GM21723 (cell line): ENCODE data around the gene DNASE2.

Experiments
- ATAC-seq: cut with Tn5 transposase; IDR thresholded peaks from one replicate; pipeline ENCODE4 v1.9.1; 2021; ENCODE audit warnings: mild to moderate bottlenecking, moderate library complexity; ENCODE audit not compliant: unreplicated experiment

Gene DNASE2

DNA sequence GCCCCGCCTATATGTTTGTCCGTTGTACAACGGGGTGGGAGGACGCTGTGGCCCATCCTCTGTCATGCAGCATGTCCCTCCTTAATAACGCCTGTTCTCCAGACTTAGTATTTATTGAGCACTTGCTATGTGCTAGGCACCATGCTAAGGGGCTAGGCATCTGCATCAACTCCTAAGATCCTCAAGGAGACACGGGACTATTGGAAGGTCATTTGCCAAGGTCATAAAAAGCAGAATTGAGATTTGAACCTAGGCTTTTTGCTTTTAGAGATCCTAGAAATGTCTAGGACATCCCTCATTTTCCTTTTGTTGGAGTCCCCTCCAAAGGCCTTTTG lies 44.8 kb downstream of the DNASE2 start:
- no peak for ATAC-seq

DNA sequence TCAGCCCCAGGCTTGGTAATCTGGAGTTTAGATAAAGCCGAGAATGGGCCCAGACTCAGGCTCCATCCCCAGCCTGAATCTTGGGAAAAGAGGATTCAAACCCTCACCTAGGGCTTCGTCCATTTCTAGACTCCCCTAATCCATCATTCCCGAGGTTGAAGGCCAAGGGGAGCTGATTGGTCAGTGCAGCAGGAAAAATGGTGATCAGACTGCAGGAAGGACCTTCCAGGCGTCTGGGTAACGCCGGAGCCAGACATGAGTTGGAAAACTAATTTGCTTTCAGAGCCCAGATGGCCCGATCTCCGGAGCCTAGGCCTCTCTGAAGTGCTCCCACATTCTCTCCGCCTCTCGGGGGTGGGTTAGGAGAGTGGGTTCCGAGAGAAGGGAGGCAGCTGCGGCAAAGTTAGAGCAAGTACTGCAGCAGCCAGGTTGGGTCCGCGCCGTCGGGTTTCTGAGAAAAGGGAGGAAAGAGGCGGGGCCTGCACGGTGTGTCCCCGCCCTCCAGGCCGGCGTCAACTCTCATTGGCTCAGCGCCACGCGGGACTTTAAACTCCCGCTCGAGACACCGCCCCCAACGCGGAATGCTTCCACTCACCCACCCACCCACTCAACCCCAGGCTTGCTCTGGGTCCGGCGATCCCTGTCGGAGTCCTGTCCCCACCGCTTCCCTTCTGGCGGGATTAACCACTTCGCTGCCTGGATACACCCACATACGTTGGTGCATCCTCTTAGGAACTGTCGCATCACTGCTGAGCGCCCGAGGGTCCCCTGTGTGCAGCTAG lies 46.1 kb downstream of the DNASE2 start:
- no peak for ATAC-seq

DNA sequence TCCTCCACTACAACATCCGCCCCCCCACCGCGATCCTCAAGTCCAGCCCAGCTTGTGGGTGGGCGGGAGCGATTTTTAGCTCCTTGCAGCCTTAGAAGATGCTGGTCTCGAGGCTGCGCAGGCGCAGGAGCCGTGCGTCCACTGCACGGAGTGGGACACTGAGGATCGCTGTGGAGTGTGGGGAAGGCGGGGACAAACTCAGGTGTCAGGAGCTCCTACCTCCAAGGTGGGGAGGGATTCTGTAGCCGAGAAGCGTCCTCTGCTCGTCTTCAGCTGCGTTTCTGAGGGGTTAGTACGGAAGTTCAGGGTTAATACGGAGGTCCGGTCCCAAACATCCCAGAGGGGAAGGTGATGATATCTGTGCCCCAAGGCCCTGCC lies 46.7 kb downstream of the DNASE2 start, which contains the start of gene RTBDN:
Gene RTBDN, minus strand, starts transcription at position 14 of the 378 bp plus-strand sequence. CDS start 4,600 bp downstream, outside the sequence.
- no peak for ATAC-seq

DNA sequence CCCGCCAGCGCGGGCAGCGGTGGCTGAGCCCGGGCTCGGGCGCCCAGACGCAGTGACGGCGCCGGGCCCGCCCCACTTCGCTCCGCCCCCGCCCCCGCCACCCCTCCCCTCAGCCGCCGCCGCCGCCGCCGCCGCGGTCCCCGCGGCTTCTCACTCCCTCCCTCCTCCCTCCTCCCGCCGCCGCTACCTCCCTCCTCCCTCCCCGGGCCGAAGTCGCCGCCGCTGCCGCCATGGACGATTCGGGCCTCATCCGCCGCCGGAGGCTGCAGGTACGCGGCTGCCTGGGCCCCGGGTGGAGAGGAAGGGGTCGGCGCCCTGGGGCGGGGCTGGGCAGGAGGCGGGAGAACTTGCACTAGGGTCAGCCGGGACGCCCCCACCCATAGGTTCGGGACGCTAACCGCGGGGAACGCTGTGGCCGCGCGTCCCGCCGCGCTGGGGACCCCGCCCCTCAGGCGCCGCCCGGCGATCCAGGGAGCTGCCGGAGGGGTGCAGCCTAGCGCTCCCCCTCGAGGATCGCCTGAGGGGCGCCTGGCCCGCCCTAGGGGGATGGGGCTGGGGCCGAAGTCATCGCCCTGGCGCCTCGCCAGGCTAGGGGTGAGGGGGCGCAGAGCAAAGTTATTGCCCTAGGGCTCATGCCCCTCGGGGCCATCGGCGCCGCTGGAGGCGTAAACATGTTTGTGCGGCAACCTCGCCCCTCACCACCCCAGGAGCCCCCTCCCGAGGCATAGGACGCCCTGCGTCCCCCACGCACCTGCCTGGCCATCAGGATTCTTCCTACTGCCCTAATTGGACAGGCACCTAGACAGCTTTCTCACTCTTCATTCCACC lies 47.3 kb downstream of the DNASE2 start:
- ATAC-seq: no peak

DNA sequence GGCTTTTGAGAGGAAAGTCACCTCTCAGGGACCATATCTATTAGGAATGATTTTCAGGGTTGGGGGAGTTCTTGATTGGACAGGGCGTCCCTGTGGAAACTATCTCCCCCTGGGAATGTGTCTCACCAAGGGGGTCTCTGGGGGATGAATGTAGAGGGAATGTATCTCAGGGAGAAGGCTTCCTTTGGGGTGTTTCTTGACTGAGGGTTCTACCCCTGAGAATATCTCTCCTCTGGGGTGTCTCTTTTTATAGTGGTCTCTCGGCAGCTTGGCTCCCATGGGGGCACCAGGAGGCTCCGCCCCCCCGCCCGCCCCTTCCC lies 47.9 kb downstream of the DNASE2 start:
- ATAC-seq: no peak

- ATAC-seq: no peak
Observed at GRCh38 chr19:12828494-12828893, 52.8 kb downstream of the DNASE2 start.

DNA sequence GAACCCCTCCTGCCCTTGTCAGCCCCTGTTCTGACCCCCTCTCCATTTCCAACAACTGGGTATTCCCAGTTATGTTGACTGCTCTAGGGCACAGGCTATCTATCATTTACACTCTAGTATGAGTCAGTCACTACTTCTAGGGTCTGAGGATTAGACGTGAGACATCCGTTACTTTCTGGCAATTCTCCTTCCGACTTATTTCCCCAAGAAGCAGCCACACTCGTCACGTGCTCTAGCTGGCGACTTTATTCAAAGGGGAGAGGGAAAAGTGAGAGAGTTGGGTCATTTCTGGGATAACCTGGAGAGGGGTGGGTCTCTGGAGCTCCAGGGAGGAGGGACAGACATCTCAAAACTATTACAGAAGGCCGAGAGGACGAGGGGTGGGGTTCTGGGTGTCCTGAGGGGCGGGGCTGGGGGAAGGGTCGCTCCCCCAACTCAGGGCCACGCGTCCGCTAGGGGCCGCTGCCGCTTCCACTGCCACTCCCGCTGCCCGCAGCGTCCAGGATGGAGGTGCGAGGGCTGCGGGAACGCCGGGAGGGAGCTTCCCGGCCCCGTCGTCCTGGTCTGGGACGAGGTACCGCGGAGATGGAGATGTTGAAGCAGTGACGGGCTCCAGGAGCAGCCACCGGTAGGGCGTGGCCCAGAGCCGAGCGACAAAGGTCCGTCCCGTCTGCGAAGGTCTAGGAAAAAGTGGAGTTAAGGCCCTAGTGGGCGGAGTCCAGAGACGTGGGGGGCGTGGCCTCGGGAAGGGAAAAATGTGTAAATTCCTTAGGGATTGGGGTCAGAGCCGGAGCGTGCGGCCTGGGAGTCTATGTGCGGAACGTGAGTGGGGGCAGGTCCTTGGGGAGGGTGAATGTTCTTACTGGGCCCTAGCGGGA lies 55.8 kb downstream of the DNASE2 start:
- no peak for ATAC-seq
